OCI-LY1 (cell line): ENCODE data around the gene CDH22.

Source experiments
- H2AFZ ChIP-seq: fragments of 200-600 bp; sonication (generic), shearing (Covaris generic); 2 replicates; pipeline ENCODE4 v1.6.0; 2014; ENCODE audit warnings: antibody characterized with exemption, mild to moderate bottlenecking, low read length
- H3F3A ChIP-seq: fragments of 200-600 bp; sonication (generic), shearing (Covaris generic); 2 replicates; pipeline ENCODE4 v1.6.0; 2014; ENCODE audit warnings: mild to moderate bottlenecking, antibody characterized with exemption, low read length, moderate library complexity; ENCODE audit not compliant: insufficient read depth
- H3K27ac ChIP-seq: fragments of 200-600 bp; sonication (generic); 2 replicates; pipeline ENCODE4 v1.5.1; 2014; ENCODE audit warnings: low read length, mixed run types, mild to moderate bottlenecking, low read depth; ENCODE audit not compliant: poor library complexity, severe bottlenecking
- H3K27me3 ChIP-seq: fragments of 200-600 bp; sonication (generic); 2 replicates; pipeline ENCODE4 v1.6.0; 2014; ENCODE audit warnings: antibody characterized with exemption, mild to moderate bottlenecking, low read length, moderate library complexity; ENCODE audit not compliant: insufficient read depth
- H3K36me3 ChIP-seq: fragments of 200-600 bp; sonication (generic); 2 replicates; pipeline ENCODE4 v1.6.1; 2014; ENCODE audit warnings: mild to moderate bottlenecking, antibody characterized with exemption, low read length, moderate library complexity, mixed read lengths; ENCODE audit not compliant: insufficient read depth
- H3K4me1 ChIP-seq: fragments of 200-600 bp; sonication (generic); 2 replicates; pipeline ENCODE4 v1.5.1; 2014; ENCODE audit warnings: mild to moderate bottlenecking, low read length, moderate library complexity; ENCODE audit not compliant: insufficient read depth, severe bottlenecking
- H3K4me2 ChIP-seq: fragments of 200-600 bp; sonication (generic), shearing (Covaris generic); 2 replicates; pipeline ENCODE4 v1.6.1; 2014; ENCODE audit warnings: low read length
- H3K4me3 ChIP-seq: fragments of 200-600 bp; sonication (generic); 2 replicates; pipeline ENCODE4 v1.5.1; 2014; ENCODE audit warnings: low read length, low read depth, mild to moderate bottlenecking, mixed read lengths; ENCODE audit not compliant: poor library complexity, severe bottlenecking
- H3K79me2 ChIP-seq: fragments of 200-600 bp; shearing (Covaris generic); 2 replicates; pipeline ENCODE4 v1.6.1; 2016; ENCODE audit warnings: mixed run types, low read length, mixed read lengths; ENCODE audit not compliant: insufficient read depth
- H3K9ac ChIP-seq: fragments of 200-600 bp; sonication (generic), shearing (Covaris generic); 2 replicates; pipeline ENCODE4 v1.6.1; 2014; ENCODE audit warnings: mild to moderate bottlenecking, low read length, mixed read lengths
- H3K9me2 ChIP-seq: fragments of 200-600 bp; sonication (generic), shearing (Covaris generic); 2 replicates; pipeline ENCODE4 v1.6.1; 2014; ENCODE audit warnings: low read depth, mild to moderate bottlenecking, low read length, mixed read lengths
- H3K9me3 ChIP-seq: fragments of 200-600 bp; shearing (Covaris generic); 2 replicates; pipeline ENCODE4 v1.6.1; 2014; ENCODE audit warnings: low read length, mixed read lengths
- H4K20me1 ChIP-seq: fragments of 200-600 bp; sonication (generic), shearing (Covaris generic); 2 replicates; pipeline ENCODE4 v1.6.0; 2016; ENCODE audit warnings: mild to moderate bottlenecking, low read length; ENCODE audit not compliant: insufficient read depth
- CTCF ChIP-seq: fragments of 200-600 bp; sonication (generic), shearing (Covaris generic); IDR thresholded peaks from 2 replicates; pipeline ENCODE4 v1.5.1; 2017; ENCODE audit warnings: mild to moderate bottlenecking, antibody characterized with exemption, low read length, moderate library complexity, mixed read lengths
- EZH2 ChIP-seq: fragments of 200-600 bp; sonication (generic), shearing (Covaris generic); IDR thresholded peaks from 2 replicates; pipeline ENCODE4 v1.8.0; 2017; ENCODE audit warnings: borderline replicate concordance, mixed run types, mild to moderate bottlenecking, antibody characterized with exemption, low read length, moderate library complexity, mixed read lengths

Gene CDH22

DNA sequence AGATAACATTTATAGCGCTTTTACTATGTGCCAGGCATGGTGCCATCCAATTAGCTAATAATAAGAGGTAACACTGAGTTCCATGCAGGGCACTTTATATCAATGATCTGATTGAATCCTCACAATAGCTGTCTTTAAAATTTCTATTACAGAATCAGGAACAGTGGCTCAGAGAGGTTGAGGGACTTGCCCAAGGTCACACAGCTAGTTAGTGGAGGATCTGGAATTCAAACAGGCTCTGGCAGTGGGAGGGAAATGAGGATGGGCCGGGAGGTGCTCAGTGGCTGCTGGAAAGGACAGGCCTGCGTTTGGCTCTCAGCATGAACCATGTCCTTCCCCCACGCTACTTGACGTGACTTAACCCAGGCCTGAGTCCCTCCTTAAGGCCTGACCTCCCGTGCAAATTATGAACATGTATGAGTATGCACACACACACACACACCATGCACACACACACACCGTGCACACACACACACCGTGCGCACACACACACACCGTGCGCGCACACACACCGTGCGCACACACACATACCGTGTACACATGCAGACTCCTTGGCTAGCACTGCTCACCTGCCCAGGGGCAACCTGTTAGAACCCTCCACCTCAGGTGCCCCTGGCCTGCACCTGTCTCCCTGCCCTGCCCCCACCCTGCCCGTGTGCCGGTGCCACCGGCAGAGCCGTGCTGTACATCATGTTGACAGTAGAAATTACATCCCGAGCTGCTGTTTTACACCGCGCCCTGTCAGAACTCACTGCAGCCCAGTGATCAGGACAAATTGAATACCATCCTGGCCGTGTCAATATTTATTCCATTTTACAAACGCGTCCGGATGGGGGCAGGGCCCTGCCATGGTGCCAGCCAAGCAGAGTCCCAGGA lies 43.7 kb downstream of the CDH22 start:
- no peaks in the 10 kb centered on the region for H3K36me3 ChIP-seq
- no peak for TF ChIP-seq CTCF
- TF ChIP-seq EZH2, result no peak
- H3K4me2 ChIP-seq, result no peak overlapping the region
- no peaks in the 10 kb centered on the region for H3K27me3 ChIP-seq
- no peak overlapping the region for H3K9ac ChIP-seq
- no peaks in the 10 kb centered on the region for H4K20me1 ChIP-seq
- no peaks in the 10 kb centered on the region for H3F3A ChIP-seq
- no peaks in the 10 kb centered on the region for H3K79me2 ChIP-seq
- no peak overlapping the region for H2AFZ ChIP-seq
- H3K4me1 ChIP-seq, result no peaks in the 10 kb centered on the region
- H3K9me2 ChIP-seq, result no peaks in the 10 kb centered on the region
- no peaks in the 10 kb centered on the region for H3K9me3 ChIP-seq
- no peak overlapping the region for H3K4me3 ChIP-seq
- H3K27ac ChIP-seq, result no peak overlapping the region

DNA sequence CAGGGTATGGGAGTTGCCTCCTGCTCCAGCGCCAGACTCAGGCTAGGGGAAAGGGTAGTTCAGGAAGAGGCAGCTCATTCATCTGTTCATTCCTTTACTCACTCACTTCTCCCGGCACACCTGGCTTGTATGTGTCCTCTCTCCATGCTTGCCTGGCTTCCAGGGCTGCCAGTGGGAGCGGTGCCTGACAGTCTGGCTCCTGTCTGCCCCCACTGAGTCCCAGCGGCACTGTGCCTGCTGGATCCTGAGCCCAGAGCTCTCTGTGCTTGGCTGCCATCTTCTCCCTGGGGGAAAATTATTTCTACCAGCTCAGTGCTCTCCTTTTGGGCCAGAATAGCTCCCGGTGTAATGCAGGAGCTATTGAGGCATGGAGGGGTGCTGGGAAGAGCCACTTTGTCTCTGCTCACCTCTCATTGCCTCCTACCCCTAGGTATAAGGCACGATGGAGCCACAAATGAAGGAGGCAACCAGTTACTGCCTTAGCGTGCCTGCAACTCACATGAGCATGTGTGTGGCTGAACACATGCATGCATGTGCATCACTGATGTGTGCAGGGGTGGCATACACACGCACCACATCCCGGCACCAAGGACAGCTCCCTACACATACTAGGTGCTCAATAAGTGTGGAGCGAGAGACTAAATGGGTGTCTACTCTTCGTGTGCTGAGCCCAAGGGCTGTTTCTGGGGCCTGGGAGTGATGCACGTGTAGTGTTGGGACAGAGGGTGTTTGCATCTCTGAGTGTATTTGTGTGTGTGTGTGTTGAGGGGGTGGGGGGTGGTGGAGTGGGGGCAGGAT lies 46.6 kb downstream of the CDH22 start:
- Histone ChIP-seq H2AFZ (no peak overlapping the region), H3K4me3 (no peak overlapping the region), H3K9ac (no peak overlapping the region)

DNA sequence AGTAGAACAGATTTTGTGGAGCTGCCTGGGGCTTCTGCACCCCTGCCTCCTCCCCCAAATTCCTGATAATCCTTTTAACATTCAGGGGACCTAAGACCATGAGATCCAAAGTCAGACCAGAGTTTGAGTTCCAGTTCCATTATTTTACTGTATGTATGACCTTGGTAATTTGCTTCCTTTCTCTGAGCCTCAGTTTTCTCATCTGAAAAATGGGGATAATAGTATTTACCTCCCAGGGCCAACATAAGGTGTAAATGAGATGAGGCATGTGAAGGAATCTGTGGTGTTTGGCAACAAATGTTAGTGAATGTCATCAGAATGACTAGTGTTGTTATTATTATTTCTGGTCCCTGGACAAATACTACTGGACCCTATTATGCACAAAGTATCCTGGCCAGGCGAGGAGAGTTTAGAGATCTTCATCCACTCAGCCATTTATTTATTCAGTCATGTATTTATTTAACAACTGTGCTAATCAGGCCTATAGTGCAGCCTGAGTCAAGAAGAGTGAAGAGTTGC lies 47.3 kb downstream of the CDH22 start:
- H3K36me3 ChIP-seq, result no peaks in the 10 kb centered on the region
- H3K27ac ChIP-seq, result no peak overlapping the region
- no peaks in the 10 kb centered on the region for H3K9me3 ChIP-seq
- no peaks in the 10 kb centered on the region for H3K4me1 ChIP-seq
- no peak overlapping the region for H2AFZ ChIP-seq
- no peaks in the 10 kb centered on the region for H3K9me2 ChIP-seq
- no peak overlapping the region for H3K4me2 ChIP-seq
- H3K27me3 ChIP-seq, result no peaks in the 10 kb centered on the region
- TF ChIP-seq EZH2 (no peak), CTCF (no peak)
- no peak overlapping the region for H3K4me3 ChIP-seq
- H3K9ac ChIP-seq, result no peak overlapping the region
- no peaks in the 10 kb centered on the region for H3F3A ChIP-seq
- no peaks in the 10 kb centered on the region for H4K20me1 ChIP-seq
- H3K79me2 ChIP-seq, result no peaks in the 10 kb centered on the region

More for the DNA sequence above, 46.6 kb downstream of the CDH22 start:
- Histone ChIP-seq H3F3A (no peaks in the 10 kb centered on the region), H3K27ac (no peak overlapping the region), H3K9me3 (no peaks in the 10 kb centered on the region), H3K4me2 (no peak overlapping the region), H3K4me1 (no peaks in the 10 kb centered on the region), H3K27me3 (no peaks in the 10 kb centered on the region), H3K36me3 (no peaks in the 10 kb centered on the region), H3K9me2 (no peaks in the 10 kb centered on the region), H4K20me1 (no peaks in the 10 kb centered on the region), H3K79me2 (no peaks in the 10 kb centered on the region)
- TF ChIP-seq CTCF, result no peak
- no peak for TF ChIP-seq EZH2
